HG03095 (cell line): Measurements from ENCODE around the gene DENND1A.

ENCODE experiments used
- ATAC-seq: cut with Tn5 transposase; IDR thresholded peaks from one replicate; pipeline ENCODE4 v1.9.1; 2021; ENCODE audit warnings: moderate library complexity; ENCODE audit not compliant: unreplicated experiment

Gene DENND1A

GRCh38 chr9:123365881-123366528 lies 563.9 kb downstream of the DENND1A start:
- ATAC-seq, result no peak

DNA sequence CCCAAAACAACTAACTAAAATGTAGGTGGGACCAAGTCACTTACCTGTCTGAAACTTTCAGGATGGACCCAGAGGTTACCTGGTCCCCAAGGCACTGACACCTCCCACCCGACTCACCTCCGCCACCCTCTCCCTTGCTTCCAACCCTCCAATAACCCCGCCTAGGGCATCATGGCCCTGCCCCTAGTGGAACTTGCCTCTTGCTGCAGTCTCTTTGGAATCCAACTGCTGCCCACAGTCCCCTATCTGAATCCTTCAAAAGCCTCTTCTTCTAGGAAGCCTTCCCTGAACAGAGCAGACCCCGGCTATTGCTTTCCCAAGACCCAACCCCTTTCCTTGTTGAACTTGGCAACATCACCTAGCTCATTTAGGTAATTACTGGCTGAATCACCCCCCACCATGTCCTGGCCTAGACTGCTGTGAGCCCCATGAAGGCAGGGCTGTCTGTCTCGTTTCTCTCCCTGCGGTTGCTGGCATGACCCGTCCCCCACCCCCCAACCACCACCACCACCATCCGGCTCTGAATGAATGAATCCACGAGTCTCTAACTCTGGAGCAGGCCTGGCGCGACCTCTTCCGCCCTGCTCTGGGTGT lies 564.5 kb downstream of the DENND1A start:
- no peak for ATAC-seq

DNA sequence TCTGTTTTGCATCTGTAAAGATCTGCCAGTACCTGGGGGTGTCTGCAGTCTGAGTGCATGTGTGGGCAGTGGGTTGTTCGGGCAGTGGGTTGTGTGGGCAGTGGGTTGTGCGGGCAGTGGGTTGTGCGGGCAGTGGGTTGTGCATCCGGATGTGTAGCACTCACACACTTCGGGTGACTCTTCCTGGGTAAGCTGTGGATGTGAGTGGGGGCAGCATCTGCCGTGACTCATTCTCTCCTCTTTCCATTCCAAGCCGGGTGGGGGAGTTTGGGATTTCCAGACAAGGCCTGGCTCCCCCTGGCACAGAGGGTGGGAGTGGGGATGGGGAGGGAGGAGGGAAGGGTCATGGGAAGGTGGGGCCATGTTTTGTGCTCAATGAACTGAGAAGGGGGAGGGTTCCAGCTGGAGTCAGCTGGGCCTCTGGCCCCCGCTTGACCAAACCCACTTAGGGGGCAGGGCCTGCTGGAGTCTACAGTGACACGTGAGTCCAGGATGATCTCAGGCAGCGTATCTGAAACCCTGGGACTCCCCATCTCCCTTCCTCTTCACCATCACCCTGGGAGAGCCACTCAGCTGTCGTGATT lies 565.6 kb downstream of the DENND1A start:
- no peak for ATAC-seq

GRCh38 chr9:123362856-123363255 lies 567.1 kb downstream of the DENND1A start:
- ATAC-seq, result no peak

- no peak for ATAC-seq
These were observed 568.0 kb downstream of the DENND1A start for GRCh38 chr9:123361731-123362510.

- ATAC-seq, result no peak
These were observed 568.7 kb downstream of the DENND1A start for GRCh38 chr9:123361086-123361730.

GRCh38 chr9:123360161-123361085 lies 569.5 kb downstream of the DENND1A start:
- no peak for ATAC-seq

GRCh38 chr9:123359546-123359945 lies 570.4 kb downstream of the DENND1A start:
- ATAC-seq, result no peak

DNA sequence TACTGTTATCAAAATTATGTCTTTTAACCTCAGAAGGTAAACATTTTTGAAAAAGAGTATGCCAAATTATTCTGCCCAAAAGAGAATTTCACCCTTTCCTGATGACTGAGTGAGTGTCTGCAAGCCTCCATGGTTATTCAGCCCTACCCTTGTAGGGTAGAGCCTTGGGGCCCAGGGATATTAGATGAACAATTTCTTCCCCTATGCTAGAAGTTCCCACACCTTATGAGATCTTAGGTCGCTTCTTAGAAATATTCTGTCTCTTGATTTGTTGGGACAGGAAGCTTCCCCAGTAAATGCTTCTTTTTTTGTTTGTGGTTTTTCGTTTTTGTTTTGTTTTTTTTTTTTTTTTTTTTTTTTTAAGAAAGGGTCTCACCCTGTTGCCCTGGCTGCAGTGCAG lies 570.8 kb downstream of the DENND1A start:
- ATAC-seq, result no peak

GRCh38 chr9:123358181-123358905 lies 571.6 kb downstream of the DENND1A start:
- no peak for ATAC-seq

- ATAC-seq, result no peak
These were observed 572.2 kb downstream of the DENND1A start for GRCh38 chr9:123357743-123358059.

- no peak for ATAC-seq
These were observed 572.8 kb downstream of the DENND1A start for GRCh38 chr9:123356851-123357742.

DNA sequence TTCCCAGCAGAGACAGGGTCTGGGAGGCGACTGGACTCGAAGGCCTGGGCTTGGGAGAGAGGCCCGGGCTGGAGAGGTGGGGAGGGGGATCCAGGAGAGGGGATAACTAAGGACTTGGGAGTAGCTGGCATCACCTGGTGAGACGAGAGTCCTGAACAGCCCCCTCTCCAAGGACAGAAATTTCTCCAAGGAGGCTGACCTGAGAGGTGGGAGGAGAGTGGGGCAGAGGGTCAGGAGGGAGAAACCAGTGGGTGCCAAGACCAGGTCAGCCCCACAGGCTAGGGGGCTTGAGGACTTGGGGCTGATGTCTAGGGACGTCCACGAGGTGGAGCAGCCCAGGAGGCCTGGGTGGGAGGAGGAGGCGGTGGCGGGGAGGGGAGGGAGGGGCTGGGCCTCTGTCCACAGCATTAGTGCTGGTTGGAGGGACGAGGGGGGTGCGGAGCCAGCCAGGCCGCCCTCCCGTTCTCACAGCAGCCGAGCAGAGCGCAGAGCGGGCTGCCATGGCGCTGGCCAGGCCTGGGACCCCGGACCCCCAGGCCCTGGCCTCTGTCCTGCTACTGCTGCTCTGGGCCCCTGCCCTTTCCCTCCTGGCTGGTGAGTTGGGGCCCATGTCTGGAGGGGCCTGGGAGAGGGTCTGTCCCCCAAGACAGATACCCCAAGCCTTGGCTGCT lies 574.0 kb downstream of the DENND1A start, which contains the start of gene CRB2:
CRB2 (plus strand) TSS at position 437 of the 671 bp plus-strand sequence; CDS start at position 501, 64 bp downstream.
- no peak for ATAC-seq

- no peak for ATAC-seq
These were observed 575.0 kb downstream of the DENND1A start for GRCh38 chr9:123354806-123355508.

DNA sequence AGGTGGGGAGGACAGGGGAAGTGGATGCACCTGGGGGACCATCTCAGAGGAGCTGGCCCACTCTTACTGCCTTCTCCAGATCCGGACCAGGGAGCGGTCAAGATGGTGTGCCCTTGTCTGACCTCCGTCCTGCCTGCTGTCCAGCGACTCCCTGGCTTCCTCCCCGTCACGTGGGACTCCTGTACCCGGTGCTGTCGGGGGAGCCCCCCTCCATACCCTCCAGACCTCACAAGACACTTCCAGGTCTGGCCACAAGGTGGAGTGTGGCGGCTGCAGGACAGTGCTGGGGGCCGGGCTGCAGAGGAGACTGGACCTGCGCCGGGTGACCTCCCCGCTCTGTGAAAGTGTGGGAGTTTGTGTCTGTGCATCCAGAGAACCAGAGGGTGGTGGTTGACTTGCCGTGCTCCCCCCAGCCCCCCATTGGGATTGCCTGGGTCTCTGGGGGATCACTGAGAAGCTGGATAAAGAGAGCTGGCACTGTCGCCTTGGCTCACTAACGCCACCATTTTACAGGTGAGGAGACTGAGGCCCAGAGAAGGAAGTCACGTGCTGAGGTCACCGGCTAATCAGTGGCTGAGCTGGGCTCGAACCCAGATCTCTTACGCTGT lies 575.8 kb downstream of the DENND1A start:
- peak; percentile 58 for ATAC-seq

DNA sequence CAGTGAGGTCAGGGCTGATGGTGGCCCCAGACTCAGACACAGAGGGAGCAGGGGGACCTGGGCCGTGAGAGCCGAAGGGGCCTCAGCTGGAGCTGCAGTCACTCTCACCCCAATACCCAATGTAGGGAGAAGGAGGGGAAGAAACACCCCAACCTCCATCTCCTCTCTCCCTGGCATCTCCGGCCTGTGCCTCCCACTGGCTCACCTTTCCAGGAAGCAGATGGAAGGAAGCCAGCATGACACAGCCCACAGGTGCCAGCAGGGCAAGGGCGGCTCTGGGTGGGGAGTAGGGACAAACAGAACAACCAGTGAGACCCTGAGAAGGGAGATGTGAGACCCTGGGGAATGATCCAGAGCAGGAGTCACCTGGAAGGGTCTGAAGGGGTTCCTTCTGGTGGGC lies 576.9 kb downstream of the DENND1A start:
- ATAC-seq, result no peak
